Medulla oblongata (tissue), 1 donor: Measurements from ENCODE around the gene ENHO.
"Not testable (repeated sequence)": the region's sequence is repeated elsewhere in the genome, so short reads cannot be mapped to it uniquely, and the experiment has no call there.

Experiments
- DNase-seq: peaks from one replicate; pipeline ENCODE4 v3.0.0-alpha.2; 2015; ENCODE audit errors: extremely low spot score

Gene ENHO

DNA sequence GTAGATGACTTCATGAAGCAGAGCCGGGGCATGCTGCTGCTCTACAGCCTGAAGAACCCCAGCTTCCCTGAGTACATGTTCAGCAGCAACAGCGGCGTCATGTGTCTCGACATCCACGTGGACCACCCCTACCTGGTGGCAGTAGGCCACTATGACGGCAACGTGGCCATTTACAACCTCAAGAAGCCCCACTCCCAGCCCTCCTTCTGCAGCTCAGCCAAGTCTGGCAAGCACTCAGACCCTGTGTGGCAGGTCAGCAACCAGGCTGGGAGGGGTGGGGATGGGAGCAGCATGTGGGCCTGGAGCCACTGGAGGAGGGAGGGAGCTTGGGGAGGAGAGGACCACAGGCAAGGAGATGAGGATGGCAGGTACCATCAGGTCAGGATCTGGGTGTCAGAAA lies 16.2 kb downstream of the ENHO start:
- DNase-seq = no peak

DNA sequence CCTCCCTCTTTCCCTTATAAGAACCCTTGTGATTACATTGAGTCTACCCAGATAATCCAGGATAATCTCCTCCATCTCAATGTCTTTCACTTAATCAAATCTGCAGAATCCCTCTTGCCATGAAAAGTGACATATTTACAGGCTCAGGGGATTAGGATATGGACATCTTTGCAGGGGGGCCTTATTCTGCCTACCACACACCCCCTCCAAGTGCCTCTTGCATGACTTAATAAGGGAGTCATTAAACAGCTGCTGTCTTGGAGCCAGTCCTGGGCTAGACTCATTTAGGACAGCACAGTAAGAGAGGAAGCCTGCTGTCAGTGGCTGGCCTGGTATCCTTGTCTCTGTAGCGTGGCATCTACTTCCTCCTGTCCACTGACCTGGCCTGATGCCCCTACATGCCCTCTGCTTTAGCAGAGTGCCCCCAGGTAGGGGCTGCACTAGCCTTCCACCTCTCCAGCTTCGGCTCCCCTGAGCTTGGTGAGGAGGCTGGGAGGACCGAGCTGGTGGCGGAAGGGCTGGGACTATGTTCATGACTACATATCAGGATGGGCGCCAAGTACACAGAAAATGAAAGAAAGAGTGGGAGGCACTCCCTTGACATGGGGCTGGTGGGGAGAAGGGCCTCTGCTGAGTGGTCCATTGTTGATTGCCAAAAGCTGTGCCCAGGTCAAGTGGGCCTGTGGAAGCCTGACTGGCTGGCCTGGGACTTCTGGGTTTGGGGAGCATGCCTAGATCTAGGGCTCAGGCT lies 17.2 kb downstream of the ENHO start:
- no peak for DNase-seq

DNA sequence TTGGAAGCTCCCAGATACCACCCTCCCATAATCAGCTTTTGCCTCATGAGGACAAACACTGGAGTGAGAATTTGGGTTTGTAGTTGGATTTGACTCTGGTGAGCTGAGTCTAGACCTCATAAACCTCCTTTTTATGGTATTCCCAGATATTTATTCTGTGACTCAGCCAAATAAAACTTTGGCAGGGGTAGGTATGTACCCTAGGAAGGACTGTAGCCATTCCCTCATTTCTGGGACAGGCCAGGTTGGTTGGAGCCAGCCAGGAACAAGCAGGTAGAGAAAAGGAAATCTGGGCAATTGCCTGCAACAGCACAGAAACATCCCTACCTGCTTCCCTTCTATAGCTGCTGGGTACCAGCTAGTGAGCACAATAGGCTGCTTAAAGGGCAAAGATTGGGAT lies 19.4 kb downstream of the ENHO start:
- no peak for DNase-seq

DNA sequence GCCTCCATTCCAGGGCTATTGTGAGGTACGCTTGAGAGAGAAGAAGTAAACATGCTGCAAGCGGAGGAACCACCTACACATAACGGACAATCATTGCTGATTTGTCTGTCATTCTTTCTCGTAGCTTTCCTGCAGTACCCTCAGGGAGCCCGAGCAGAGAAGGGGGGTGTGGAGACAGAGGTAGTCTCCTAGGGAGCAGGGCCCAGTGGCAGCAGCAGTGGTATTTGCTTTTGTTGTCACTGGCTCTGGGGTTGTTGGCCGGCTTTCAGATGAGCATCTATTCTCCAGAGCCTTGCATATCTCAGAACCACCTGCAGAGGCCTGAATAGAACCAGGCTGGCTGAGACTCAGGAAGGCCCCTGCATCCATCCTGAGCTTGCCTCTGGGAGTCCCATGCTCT lies 19.9 kb downstream of the ENHO start:
- peak; percentile 42 for DNase-seq

DNA sequence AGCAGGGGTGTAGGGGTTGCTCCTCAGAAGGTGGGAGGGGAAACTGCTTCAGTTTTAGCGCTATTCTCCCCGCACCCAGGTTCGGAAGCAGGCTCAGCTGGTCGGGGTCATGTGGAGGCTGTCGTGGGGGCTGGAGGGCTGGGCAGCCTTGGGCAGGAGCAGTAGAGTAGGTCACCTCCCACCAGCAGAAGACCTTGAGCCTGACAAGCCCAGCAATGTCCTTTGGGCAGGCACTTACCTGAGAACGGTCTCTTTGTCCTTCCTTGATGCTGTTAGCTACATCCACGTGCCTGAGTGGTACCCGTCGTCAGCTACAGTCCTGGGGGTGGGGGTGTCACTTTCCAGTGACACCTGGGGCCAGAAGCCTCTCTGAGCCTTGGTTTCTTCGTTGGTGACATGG lies 20.3 kb downstream of the ENHO start:
- no peak for DNase-seq

DNA sequence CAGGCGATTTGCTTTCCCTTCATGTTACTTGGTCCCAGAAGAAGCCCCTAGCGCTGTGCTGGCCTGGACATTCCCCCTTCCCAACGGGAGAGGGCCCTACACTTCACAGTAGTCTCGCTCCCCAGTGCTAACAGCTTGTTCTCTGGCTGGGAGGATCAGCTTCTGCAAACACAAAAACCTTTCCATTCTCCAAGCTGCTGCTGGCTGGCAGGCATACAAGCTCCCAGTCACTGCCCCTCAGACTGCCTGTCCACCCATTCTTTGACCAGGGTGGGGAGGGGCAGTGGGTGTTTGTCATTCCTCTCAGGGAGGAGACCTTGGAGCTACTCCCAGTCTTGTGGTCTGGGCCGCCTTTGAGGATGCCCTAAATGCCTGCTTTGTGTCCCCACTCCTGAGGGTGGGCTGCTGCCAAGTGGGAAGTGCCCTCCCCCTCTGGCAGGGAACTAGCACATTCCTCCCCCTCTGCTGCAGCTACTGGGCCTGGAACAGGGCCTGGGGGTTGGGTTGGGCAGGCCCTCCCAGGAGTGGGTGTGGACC lies 20.8 kb downstream of the ENHO start:
- peak; percentile 99 for DNase-seq

DNA sequence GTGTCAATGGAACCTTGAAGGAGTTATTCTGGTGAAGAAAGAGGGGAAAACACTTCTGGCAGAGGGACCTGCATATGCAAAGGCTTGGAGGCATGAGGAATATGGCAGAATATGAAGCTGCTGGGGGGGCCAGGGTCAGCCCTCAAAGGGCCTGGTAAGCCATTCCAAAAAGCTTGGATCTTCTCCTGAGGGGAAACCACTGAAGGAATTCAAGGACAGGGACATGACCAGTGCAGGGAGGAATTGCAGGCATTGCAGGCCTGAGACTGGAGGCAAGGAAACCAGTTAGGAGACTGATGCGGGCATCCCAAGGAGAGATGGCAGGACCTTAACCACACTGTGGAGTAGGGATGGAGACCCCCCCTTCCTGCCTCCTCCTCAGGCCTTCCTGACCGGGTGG lies 21.4 kb downstream of the ENHO start:
- no peak for DNase-seq

DNA sequence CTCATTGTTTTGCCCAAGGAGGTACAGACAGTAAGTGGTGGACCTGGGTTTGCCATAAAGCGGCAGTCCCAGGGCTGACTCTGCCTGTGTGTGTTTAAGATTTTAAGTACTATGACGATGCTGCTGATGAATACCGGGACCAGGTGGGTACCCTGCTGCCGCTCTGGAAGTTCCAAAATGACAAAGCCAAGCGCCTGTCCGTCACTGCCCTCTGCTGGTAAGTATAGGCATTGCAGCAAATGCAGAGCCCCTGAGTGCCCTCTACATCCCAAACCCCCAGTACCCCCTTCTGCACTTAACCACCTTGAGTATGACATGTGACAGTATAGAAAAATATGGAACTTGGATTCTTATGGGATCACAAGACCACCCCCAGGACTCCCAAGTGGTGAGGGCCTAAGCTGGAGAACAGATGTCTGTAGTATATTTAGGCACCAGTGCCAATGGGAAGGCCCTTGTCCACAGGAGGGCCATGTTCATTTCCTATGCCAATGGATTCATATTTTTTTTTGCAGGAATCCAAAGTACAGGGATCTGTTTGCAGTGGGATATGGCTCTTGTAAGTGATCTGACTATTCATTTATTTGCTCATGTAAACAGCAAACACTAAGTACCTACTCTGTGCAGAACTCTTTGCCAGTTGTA lies 22.0 kb downstream of the ENHO start:
- peak; percentile 64 for DNase-seq

DNA sequence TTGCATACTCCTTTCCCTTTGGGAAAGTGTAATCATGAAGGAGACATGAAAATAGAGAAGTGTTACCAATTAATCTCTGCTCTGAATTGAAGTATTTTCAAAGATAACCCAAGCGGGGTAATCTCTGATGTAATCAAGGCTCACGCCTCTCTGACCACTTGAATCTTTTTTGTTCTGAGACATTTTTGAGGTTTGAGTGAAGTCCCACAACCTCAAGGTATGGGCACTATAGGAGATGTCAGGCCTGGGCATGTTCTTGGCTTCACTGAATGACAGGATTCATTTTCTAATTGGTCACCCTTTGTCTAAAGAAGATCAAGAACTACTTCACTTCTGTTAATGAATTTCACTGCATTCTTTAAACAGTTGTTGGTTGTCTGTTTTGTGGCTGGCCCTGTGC lies 23.7 kb downstream of the ENHO start:
- DNase-seq = no peak

DNA sequence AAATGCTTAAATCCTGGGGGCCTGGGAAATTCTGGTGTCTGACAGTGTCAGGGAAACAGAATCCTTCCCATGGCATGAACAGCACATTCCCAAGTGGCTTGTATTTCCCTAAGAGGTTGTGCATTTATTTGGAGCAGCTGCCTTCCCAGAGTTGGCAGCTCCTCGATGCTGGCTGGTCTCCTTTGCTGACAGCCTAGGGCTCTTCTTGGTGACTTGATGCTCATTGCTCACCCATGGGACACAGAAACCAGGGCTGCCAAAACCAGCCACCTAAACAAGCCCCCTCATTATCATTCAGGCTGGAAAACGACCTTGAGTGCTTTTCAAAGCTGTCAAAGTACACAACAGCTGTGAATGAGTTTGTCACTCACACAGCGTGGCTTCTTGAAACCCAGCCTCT lies 24.2 kb downstream of the ENHO start:
- peak; percentile 38 for DNase-seq

DNA sequence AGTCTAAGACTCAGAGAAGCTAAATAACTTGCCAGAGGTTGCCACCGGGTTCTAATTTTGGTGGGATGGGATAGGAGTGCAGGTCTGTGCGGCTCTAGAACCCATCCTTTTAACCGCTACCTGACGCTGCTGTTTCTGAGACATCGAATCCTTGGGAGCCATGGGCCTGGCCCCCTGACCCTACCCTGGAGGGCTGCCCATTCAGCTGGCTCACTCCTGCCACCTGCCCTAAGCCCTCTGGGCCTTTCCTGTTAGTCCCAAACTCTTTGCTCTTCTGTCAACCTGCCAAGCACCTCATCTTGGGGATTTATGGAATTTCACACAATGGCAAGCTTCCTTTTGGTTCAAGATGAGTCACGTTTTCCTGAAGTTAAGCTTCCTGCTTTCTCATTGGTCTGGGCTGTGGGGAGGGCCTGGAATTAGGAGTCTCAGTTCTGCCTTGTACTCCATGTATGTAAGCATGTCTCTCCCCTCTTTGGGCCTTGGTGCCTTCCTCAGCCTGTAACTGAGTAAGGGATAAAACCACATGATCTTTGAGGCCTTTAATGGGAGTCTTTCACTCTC lies 26.6 kb downstream of the ENHO start:
- DNase-seq = no peak

DNA sequence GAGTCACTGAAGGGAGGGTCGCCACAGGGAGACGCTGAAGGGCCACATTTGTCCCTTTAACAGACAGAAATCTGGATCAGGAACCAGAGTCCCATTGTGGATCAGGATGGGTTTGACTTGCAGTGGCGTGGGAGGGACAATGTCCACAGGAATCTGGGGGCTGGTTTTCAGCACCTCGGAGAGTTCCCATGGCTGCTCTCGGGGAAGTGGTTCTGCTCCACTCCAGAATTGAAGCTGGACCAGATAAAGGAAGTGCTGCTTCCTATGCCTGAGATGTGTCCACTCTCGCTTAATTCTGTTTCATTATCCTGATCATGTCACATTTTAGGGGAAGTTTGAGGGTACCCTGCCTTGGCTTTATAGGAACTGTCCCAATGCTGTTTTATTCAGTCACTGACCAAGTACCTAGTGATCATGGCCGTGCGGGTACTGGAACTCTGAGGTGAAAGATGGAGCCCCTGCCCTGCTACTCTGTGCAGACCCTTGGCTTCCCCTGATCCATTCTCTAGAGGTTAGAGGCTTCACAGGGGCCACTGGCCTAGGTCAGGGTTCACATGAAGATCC lies 28.7 kb downstream of the ENHO start:
- DNase-seq = peak; percentile 50

DNA sequence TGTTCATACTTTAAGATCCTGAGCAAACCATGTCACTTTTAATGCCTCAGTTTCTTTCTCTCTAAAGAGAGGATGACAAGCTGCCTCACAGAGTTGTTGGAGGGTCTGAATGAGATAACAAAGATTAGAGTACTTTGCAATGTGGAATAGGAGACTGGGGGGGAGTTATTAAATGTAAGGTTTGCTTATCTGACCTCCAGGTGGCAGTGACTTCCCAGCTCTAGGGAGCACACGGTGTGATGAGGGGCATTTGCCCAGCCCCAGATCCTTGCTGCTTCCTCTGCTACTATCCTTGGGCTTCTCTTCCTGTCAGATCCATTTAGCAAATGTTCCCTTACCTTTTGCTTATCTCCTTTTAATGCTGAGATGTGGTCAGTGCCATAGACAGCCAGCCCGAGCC lies 30.7 kb downstream of the ENHO start:
- no peak for DNase-seq

DNA sequence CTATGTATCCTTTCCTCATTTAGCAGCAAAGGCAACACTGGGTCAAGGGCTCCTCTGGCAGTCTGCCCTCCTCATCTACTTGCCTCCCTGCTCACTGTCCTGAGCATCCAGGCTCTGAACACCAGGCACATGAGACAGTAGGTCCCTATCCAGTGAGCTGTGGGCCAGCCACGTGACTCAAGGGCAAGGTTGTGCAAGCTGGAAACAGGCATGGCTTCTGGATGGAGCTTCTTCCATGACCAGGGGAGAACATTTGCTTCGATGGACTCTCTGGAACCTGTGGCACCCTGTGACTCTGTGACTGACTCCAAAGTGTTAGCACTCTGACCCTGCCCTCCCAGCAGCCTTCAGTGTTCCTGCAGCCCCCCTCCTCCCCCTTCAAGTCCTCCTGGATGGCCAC lies 31.2 kb downstream of the ENHO start:
- DNase-seq = no peak

DNA sequence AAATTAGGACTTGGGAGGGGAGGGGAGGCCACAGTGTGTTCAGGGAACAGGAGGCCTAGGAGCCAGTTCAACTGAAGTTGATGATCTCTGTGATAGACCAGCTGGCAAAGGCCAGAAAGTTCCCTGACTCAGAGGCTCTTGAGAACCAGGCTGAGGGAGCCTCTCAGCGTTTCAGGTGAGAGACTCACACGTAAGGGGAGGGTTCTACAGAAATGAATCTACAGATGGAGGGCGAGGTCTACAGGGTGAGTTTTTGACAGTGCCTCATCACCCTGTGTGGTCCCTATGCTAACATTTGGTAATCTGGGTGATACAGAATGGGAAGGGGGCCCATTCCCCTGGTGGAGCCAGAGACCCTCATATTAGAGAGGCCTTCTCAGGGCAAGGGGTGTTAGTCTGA lies 32.0 kb downstream of the ENHO start:
- no peak for DNase-seq

DNA sequence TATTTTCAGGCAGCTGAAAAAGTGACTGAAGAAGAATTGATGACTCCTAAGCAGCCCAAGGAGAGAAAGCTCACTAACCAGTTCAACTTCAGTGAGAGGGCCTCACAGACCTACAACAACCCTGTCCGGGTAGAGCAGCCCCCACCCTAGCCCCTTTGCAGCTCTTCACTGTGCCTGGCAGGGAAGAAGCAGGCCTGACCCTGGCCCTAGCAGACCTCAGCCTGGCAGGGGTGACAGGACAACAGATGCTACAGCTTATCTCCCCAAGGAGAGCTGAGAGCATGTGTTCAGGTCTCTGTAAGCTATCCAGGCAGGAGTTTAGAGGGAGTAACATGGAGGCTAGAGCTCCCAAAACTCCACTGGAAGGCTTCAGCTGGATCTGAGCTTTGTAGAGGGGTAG lies 32.4 kb downstream of the ENHO start:
- no peak for DNase-seq

DNA sequence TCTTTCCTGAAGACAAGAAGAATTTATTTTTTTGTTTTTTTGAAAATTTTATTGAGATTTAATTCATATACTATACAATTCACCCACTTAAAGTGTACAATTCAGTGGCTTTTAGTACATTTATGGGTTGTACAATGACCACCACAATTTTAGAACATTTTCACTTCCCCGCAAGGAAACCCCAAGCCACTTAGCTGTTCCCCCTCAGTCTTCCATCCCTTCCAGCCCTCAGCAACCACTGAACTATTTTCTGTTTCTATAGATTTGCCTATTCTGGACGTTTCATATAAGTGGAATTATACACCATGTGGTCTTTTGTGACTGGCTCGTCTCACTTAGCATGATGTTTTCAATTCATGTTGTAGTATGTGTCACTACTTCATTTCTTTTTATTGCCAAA lies 36.2 kb downstream of the ENHO start:
- DNase-seq = no peak

DNA sequence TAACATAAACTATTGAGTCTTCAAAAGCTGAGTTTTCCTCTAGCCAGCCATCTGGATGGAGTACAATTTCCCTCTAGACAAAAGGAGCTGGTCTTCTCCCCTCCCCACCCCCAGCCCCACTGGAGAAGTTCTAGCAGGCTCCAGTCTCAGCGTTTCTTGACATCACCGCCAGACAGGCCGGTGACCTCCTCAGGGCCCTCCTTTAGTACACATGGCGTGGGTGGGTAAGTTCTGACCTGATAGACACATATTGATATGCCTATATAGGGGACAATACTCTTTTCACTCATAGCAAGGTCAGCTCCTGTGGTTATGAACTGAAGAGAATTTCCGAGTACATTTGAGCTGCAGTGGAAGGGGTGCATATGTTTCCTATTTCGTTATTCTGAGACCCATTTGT lies 37.0 kb downstream of the ENHO start:
- DNase-seq = no peak

DNA sequence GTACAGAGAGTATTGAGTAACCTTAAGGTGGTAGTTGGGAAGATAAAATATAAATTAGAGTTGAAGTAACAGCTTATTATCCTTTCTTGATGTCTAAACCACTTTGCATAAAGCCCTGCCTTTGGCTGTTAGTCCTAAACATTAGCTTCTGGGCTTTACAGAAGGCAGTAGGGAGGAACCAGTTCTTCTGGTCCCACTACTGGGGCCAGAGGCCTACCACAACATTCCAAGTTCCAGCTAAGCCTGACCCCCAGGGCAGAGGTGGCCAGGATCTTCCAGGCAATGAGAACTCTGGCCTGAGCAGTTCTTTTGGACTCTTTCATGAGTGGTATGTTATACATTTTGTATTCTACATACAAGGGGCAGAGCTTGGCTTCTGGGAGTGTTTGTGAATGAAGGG lies 38.1 kb downstream of the ENHO start:
- no peak for DNase-seq

DNA sequence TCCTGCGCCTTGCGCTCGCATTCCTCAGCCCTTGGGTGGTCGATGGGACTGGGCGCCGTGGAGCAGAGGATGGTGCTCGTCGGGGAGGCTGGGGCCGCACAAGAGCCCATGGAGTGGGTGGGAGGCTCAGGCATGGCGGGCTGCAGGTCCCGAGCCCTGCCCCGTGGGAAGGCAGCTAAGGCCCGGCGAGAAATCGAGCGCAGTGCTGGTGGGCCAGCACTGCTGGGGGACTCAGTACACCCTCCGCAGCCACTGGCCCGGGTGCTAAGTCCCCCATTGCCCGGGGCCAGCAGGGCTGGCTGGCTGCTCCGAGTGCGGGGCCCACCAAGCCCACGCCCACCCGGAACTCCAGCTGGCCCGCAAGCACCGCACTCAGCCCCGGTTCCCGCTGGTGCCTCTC lies 40.0 kb downstream of the ENHO start:
- DNase-seq = not testable (repeated sequence)

DNA sequence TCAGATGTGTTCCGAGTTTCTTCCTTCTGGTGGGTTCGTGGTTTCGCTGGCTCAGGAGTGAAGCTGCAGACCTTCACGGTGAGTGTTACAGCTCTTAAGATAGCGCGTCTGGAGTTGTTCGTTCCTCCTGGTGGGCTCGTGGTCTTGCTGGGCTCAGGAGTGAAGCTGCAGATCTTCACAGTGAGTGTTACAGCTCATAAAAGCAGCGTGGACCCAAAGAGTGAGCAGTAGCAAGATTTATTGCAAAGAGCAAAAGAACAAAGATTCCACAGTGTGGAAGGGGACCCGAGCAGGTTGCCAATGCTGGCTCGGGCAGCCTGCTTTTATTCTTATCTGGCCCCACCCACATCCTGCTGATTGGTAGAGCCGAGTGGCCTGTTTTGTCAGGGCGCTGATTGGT lies 41.2 kb downstream of the ENHO start:
- not testable (repeated sequence) for DNase-seq

DNA sequence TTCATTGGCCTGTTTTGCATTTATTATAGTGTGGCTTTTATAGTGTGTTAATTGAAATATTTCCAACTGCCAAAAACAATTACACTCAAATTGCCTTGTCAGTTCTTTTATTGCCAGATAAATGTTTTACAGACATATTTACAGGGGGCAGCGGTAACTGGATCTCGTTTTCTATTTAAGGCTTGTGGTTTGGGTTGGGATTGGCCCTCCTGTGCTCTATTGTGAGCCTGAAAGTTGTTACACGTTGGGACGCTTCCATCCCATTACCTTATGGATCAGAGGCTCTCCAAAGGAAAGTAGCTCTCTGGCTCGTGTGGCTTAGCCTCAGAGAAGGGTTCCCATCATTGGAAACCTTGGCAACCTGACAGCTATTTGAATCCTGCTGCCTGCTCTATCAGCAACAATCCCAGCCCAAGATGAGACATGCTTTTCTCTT lies 43.3 kb downstream of the ENHO start:
- DNase-seq = no peak

DNA sequence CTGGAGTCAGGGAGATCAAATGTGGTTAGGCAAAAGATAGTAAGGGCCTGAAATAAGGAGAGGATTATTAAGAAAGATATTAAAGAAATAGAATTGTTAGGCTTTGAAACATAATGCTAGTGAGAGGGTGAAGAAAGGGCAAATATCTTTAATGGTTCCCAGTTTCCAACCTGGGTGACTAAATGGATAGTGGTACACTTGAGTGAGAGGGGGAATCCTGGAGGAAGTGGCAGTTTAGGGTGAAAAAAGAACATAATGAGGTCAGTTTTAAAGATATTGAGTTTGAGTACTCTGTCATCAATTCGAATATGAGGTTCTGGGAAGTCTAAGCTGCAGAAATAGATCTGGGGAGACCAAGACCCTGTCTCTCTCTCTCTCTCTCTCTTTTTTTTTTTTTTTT lies 45.2 kb downstream of the ENHO start:
- no peak for DNase-seq
